Mucosa of rectum (tissue), 2 donors: ENCODE measurements around the gene ZNF385B.

Source experiments
- H3K27ac ChIP-seq, 2 donors: one replicate each; pipeline ENCODE4 v1.7.0; 2013; ENCODE audit warnings: inconsistent platforms in 2 of 2, low read depth in 2 of 2, low read length in 2 of 2
- H3K27me3 ChIP-seq, 2 donors: one replicate each; pipeline ENCODE4 v1.7.0; 2013; ENCODE audit warnings: low read length in 2 of 2; ENCODE audit not compliant: control insufficient read depth in 2 of 2, insufficient read depth in 2 of 2
- H3K36me3 ChIP-seq, 2 donors: one replicate each; pipeline ENCODE4 v1.7.0; 2013; ENCODE audit warnings: low read length in 2 of 2; ENCODE audit not compliant: control insufficient read depth in 2 of 2, insufficient read depth in 2 of 2
- H3K4me1 ChIP-seq, 2 donors: one replicate each; pipeline ENCODE4 v1.7.0; 2013; ENCODE audit warnings: low read length in 2 of 2, mild to moderate bottlenecking in 1 of 2; ENCODE audit not compliant: control insufficient read depth in 2 of 2, insufficient read depth in 2 of 2
- H3K4me3 ChIP-seq, 2 donors: one replicate each; pipeline ENCODE4 v1.7.0; 2013; ENCODE audit warnings: low read length in 2 of 2
- H3K9ac ChIP-seq, 2 donors: one replicate each; pipeline ENCODE4 v1.7.0; 2013; ENCODE audit warnings: low read length in 2 of 2, low read depth in 1 of 2, mild to moderate bottlenecking in 1 of 2
- H3K9me3 ChIP-seq, 2 donors: one replicate each; pipeline ENCODE4 v1.7.0; 2013; ENCODE audit warnings: low read length in 2 of 2; ENCODE audit not compliant: control insufficient read depth in 2 of 2
- donor health status: healthy.
- donor health status: Normal muscosa, but diverticular disease.

ZNF385B gene

GRCh38 chr2:179884193-179884592, 22.8 kb upstream of the ZNF385B start:
- H3K27me3 ChIP-seq, result no peaks in the 10 kb centered on the region
- no peak overlapping the region for H3K4me3 ChIP-seq
- no peak overlapping the region for H3K27ac ChIP-seq
- no peak overlapping the region for H3K9ac ChIP-seq
- no peaks in the 10 kb centered on the region for H3K4me1 ChIP-seq
- H3K9me3 ChIP-seq, result no peaks in the 10 kb centered on the region
- no peaks in the 10 kb centered on the region for H3K36me3 ChIP-seq

- Histone ChIP-seq H3K36me3 (no peaks in the 10 kb centered on the region), H3K9ac (no peak overlapping the region), H3K27me3 (no peaks in the 10 kb centered on the region), H3K9me3 (no peaks in the 10 kb centered on the region), H3K27ac (no peak overlapping the region), H3K4me1 (no peaks in the 10 kb centered on the region), H3K4me3 (no peak overlapping the region)
Measured at GRCh38 chr2:179882851-179883806, 21.7 kb upstream of the ZNF385B start.

GRCh38 chr2:179877601-179878364, 16.4 kb upstream of the ZNF385B start:
- Histone ChIP-seq H3K4me1 (no peaks in the 10 kb centered on the region), H3K36me3 (no peaks in the 10 kb centered on the region), H3K9ac (no peak overlapping the region), H3K27ac (no peak overlapping the region), H3K9me3 (no peaks in the 10 kb centered on the region), H3K4me3 (no peak overlapping the region), H3K27me3 (no peaks in the 10 kb centered on the region)

GRCh38 chr2:179876266-179876665, 14.9 kb upstream of the ZNF385B start:
- Histone ChIP-seq H3K9me3 (no peaks in the 10 kb centered on the region), H3K4me1 (no peaks in the 10 kb centered on the region), H3K9ac (no peak overlapping the region), H3K36me3 (no peaks in the 10 kb centered on the region), H3K27me3 (no peaks in the 10 kb centered on the region), H3K4me3 (no peak overlapping the region), H3K27ac (no peak overlapping the region)

- H3K9ac ChIP-seq, result no peak overlapping the region
- no peaks in the 10 kb centered on the region for H3K36me3 ChIP-seq
- no peak overlapping the region for H3K27ac ChIP-seq
- no peak overlapping the region for H3K4me3 ChIP-seq
- no peaks in the 10 kb centered on the region for H3K9me3 ChIP-seq
- H3K4me1 ChIP-seq, result no peaks in the 10 kb centered on the region
- H3K27me3 ChIP-seq, result no peaks in the 10 kb centered on the region
Measured at GRCh38 chr2:179875864-179876263, 14.5 kb upstream of the ZNF385B start.

- H3K27me3 ChIP-seq, result peaks cover 14 to 15% of the 10 kb centered on the region in 2 donors
- no peak overlapping the region for H3K27ac ChIP-seq
- H3K4me1 ChIP-seq, result peaks cover 2 to 3% of the 10 kb centered on the region in 2 donors
- H3K4me3 ChIP-seq, result no peak overlapping the region
- no peak overlapping the region for H3K9ac ChIP-seq
- no peaks in the 10 kb centered on the region for H3K36me3 ChIP-seq
- H3K9me3 ChIP-seq, result no peaks in the 10 kb centered on the region
Measured at GRCh38 chr2:179862898-179863458, 1.6 kb upstream of the ZNF385B start.

GRCh38 chr2:179861027-179861415, 391 bp downstream of the ZNF385B start:
- no peaks in the 10 kb centered on the region for H3K9me3 ChIP-seq
- H3K27ac ChIP-seq, result no peak overlapping the region
- no peaks in the 10 kb centered on the region for H3K36me3 ChIP-seq
- H3K27me3 ChIP-seq, result peaks cover 14 to 15% of the 10 kb centered on the region in 2 donors
- H3K4me3 ChIP-seq, result peak overlapping the region; percentile 35 to 43
- peaks cover 2 to 3% of the 10 kb centered on the region in 2 donors for H3K4me1 ChIP-seq
- no peak overlapping the region for H3K9ac ChIP-seq

GRCh38 chr2:179860255-179861026, 971 bp downstream of the ZNF385B start:
- Histone ChIP-seq H3K36me3 (no peaks in the 10 kb centered on the region), H3K4me3 (peak overlapping the region; percentile 35 to 43), H3K27me3 (peaks cover 14 to 15% of the 10 kb centered on the region in 2 donors), H3K4me1 (peaks cover 2 to 3% of the 10 kb centered on the region in 2 donors), H3K9me3 (no peaks in the 10 kb centered on the region), H3K9ac (no peak overlapping the region), H3K27ac (no peak overlapping the region)

GRCh38 chr2:179859523-179859922, 1.9 kb downstream of the ZNF385B start:
- H3K27me3 ChIP-seq, result peaks cover 14 to 15% of the 10 kb centered on the region in 2 donors
- H3K9ac ChIP-seq, result no peak overlapping the region
- no peak overlapping the region for H3K4me3 ChIP-seq
- no peaks in the 10 kb centered on the region for H3K36me3 ChIP-seq
- no peaks in the 10 kb centered on the region for H3K9me3 ChIP-seq
- no peak overlapping the region for H3K27ac ChIP-seq
- peaks cover 2 to 3% of the 10 kb centered on the region in 2 donors for H3K4me1 ChIP-seq
